Measurements from ENCODE around the gene GAS1. TPM values are rescaled to one million over a fixed set of nuclear protein-coding genes. Genes with fewer than 3 reads are reported as not detected.

Gene GAS1
- total and polyA plus RNA-seq, 2 of the 8 experiments (the other 6 are each of a cell fraction or from before 2014, with no cell fraction given): 2.8 to 5.7 TPM

DNA sequence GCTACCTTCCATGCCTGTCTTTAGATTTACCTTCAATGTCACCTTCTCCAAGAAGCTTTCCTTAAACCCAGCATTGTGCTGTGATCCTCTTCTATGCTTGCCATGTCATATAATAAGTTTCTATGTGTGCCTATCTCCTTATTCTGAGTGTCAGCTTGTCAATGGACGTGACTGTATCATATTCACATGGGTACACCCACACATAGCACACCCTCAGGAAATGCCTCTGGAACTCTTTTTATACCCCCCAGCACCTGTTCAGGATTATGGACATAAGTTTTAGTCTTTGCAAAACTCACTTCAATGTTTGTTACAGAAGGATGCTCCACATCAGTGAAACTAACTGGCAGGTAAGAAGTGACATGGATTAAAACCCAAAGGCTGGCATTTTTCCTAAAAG is 7.4 kb downstream of the GAS1 start (continued):
- no peak for TF ChIP-seq TCF12 (IDR thresholded peaks at IDR 0.05; ENCODE audit: low read depth, low read length)
- no peak for TF ChIP-seq TAF7 (optimal IDR thresholded peaks at IDR 0.05; ENCODE audit: borderline replicate concordance, low read depth, low read length)
- no peak for TF ChIP-seq RAD21 (IDR thresholded peaks at IDR 0.05 in 1 of 2, conservative IDR thresholded peaks at IDR 0.05 in 1 of 2; ENCODE audit: low read depth in 2 of 2, low read length in 2 of 2)
- no peak for TF ChIP-seq HDAC2 (IDR thresholded peaks at IDR 0.05; ENCODE audit: borderline replicate concordance in 1 of 2, low read depth in 2 of 2, low read length in 2 of 2)
